Inferior parietal cortex (tissue), 1 donor: ENCODE results near the gene C16orf46.
"Not testable (repeated sequence)": the region's sequence is repeated elsewhere in the genome, so short reads cannot be mapped to it uniquely, and the experiment has no call there.

Source experiments
- DNase-seq: peaks from one replicate; pipeline ENCODE4 v3.0.0-alpha.2; 2016; ENCODE audit errors: extremely low spot score

Gene C16orf46

GRCh38 chr16:81077076-81077940 is at the start of gene C16orf46:
C16orf46 (minus strand) TSS chr16:81077238; CDS start chr16:81063955, 13,283 bp downstream.
- DNase-seq = peak; percentile 98

- no peak for DNase-seq
Measured at GRCh38 chr16:81123092-81123852, 46.2 kb upstream of the C16orf46 start.

DNA sequence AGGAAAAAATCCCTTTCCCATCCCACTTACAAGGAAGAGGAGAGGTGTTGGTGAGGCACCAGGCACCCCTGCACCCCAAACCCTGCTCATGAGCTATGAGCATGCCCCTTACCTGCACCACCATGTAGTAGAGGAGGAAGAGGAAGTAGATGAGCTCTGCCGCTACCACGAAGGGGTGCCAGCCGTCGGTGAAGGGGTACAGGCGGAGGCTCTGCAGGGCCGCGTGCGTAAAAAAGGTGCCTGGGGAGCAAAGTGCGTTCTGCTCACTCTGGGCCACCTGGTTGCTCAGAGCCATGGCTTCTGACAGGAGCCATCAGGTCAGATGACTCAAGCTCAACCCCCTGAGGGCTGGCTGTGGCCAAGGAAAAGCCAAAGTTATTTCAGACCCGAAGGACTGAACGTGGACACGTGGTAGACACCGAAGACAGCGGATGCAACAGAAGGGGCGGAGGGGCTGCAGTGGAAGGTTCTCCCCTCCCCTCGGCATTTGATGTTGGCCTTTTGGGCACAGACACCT is 44.5 kb upstream of the C16orf46 start:
- DNase-seq = no peak

- no peak for DNase-seq
Measured at GRCh38 chr16:81117436-81117835, 40.4 kb upstream of the C16orf46 start.

GRCh38 chr16:81116285-81116684 is 39.2 kb upstream of the C16orf46 start:
- DNase-seq = no peak

DNA sequence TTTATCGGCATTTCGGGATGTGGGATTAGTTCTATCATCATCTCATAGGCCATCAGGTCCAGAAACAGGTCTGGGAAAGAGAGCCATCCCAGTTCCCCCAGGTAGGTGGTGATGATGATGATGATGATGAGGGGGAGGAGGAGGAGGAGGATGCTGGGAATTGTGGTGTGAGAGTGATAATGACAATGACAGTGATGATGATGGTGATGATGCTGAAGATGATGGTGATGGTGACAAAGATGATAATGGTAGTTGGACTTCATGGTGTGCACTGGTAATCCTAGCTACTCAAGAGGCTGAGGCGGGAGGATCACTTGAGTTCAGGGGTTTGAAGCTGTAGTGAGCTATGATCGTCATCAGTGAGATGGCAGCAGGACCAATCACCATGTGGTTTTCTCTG is 35.4 kb upstream of the C16orf46 start:
- DNase-seq = no peak

DNA sequence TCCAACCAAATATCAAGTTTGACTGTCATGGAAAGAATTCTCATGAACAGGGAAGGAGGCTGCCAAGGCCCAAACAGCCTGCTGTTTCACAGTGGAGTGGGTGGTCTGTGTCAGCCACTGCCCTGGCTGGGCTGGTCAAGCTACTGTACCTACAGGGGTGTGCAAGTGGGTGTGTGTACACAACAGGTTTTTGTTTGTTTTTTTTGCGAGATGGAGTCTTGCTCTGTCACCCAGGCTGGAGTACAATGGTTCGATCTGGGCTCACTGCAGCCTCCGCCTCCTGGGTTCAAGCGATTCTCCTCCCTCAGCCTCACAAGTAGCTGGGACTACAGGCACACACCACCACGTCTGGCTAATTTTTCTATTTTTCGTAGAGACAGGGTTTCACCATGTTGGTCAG is 32.2 kb upstream of the C16orf46 start:
- DNase-seq = not testable (repeated sequence)

GRCh38 chr16:81107511-81107910 is 30.5 kb upstream of the C16orf46 start:
- no peak for DNase-seq

GRCh38 chr16:81106826-81107503 is 29.9 kb upstream of the C16orf46 start:
- no peak for DNase-seq

DNA sequence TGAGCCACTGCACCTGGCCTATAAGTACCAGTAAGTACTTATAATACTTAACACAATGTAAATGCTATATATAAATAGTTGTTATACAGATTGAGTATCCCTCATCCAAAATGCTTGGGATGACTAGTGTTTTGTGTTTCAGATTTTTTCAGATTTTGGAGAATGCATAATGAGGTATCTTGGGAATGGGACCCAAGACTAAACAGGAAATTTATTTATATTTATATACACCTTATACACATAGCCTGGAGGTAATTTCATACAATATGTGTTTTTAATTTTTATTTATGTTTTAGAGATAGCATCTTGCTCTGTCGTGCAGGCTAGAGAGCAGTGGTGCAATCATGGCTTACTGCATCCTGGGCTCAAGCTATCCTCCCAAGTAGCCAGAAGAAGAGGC is 28.9 kb upstream of the C16orf46 start:
- no peak for DNase-seq

- no peak for DNase-seq
Measured at GRCh38 chr16:81101702-81102101, 24.7 kb upstream of the C16orf46 start.

GRCh38 chr16:81099958-81100357 is 22.9 kb upstream of the C16orf46 start:
- no peak for DNase-seq

- DNase-seq = no peak
Measured at GRCh38 chr16:81097230-81097629, 20.2 kb upstream of the C16orf46 start.

DNA sequence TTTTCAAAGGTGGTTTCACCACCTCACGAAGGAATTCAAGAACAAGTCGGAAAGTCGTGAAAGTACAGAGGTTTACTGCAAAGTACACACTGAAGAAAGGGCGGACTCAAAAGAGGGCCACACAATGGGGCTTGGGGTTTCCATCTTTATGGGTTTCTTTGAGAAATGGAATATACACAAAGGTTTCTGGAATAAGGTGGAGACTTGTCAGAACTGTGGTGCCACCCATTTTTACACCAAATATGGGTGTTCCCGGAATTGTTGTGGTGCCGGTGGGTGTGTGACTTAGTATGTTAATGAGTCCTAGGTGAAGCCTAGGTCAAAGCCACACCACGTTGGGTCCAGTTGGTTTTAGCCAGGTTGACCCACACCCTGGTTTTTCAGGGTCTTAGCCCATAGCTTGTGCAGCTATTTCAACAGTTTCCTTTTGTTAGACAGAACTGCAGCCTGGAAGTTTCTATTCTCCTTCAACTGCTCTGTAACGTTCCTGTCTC is 19.7 kb upstream of the C16orf46 start:
- no peak for DNase-seq

- peak; percentile 98 for DNase-seq
Measured at GRCh38 chr16:81095953-81096714, 19.1 kb upstream of the C16orf46 start, which contains the start of gene GCSH. GCSH (minus strand) TSS chr16:81096395; CDS start chr16:81096278, 117 bp downstream.

DNA sequence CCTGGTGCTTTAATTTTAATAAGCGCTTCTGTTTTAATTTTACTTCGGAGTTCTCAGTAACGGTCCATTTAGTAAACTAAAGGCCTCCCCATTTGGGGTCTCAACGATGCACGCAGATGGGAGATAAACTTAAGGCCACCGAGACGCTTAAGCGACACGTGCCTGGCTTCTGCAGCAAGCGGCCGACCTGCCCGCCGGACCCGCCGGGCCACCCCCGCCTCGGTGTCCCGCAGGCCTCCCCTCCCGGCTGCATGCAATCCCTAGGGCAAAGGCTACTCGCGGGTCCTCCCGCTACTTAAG is 18.6 kb upstream of the C16orf46 start:
- no peak for DNase-seq

DNA sequence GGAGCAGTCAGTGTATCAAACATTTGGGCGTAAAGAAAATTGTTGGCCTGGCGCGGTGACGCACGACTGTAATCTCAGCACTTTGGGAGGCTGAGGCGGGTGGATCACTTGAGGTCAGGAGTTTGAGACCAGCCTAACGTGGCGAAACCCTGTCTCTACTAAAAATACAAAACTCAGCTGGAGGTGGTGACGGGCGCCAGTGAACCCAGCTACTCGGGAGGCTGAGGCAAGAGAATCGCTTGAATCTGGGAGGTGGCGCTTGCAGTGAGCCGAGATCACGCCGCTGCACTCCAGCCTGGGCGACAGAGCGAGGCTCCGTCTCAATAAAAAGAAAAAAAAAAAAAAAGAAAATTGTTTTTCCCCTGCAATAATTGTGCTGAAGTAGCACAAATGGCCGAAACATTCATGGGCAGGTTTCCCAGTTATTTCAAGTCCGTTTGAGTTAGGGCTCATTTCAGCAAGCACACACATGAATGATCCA is 17.8 kb upstream of the C16orf46 start:
- DNase-seq = peak; percentile 25

DNA sequence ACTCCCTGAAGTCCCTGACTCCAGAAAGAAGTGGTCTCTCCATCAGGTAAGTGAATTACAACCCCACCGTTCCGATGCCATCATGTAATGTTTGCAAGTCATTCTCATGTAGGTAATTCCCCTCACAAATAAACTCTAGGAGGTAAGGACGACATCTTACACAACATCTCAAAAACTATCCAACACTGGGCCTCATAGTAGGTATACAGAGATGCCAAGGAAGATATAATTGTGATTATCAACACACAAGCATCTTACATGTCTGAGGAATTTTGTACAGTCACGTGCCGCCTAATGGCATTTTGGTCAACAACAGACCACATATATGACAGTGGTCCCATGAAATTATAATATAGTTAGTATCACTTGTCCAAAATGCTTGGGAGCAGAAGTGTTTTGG is 11.8 kb upstream of the C16orf46 start:
- no peak for DNase-seq

DNA sequence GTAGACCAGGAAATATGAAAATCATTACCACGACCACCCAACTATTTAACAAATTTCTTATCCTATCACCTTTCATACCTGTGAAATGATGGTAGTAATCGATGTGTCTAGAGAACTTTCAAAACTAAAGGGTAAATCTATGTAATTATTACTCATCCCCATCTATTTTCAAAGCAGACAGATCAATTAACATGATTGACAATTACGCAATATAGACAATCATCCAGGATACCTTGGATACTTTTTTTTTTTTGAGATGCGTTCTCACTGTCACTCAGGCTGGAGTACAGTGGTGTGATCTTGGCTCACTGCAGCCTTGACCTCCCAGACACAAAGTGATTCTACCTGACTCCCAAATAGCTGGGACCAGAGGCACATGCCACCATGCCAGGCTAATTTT is 4.0 kb upstream of the C16orf46 start:
- no peak for DNase-seq

- DNase-seq = no peak
Measured at GRCh38 chr16:81080233-81080632, 3.2 kb upstream of the C16orf46 start.

DNA sequence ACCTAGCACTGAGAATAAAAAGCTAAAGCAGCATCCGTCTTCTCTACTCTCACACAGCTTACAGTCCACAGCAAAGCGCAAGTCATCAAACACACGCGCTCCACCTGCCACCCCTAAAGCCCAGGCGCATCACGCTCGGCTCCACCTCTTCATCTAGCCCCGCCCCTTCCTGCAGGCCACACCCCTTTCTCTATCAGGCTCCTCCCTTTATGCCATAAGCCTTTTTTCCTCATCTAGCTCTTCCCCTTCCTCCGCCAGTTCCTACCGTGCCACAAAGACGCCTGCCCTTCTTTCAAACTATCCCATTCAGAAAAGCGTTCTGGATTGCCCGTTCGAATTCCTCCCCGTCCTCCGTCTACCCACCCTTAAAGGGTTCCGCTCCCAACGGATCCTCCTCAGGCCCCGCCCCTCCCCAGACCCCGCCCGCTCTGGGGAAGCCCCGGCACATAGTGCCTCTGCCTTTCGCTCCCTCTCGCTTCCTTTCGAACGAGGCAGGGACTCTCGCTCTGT is 417 bp downstream of the C16orf46 start:
- no peak for DNase-seq
